SK-N-MC (cell line): ENCODE results near the gene MPPE1.
A peak's percentile ranks its signal among the peaks of the same experiment; 100 is the strongest.
"Not testable (repeated sequence)": the region's sequence is repeated elsewhere in the genome, so short reads cannot be mapped to it uniquely, and the experiment has no call there.

Experiments
- DNase-seq: peaks from one replicate; pipeline ENCODE4 v3.0.0-alpha.2; 2011; ENCODE audit warnings: low read depth, low spot score
- H3K27ac ChIP-seq: fragments of 200-600 bp; sonication (generic); 2 replicates; pipeline ENCODE4 v1.5.1; 2016; ENCODE audit warnings: mixed run types
- H3K36me3 ChIP-seq: fragments of 200-600 bp; sonication (generic); 2 replicates; pipeline ENCODE4 v1.6.1; 2017; ENCODE audit warnings: antibody characterized with exemption, low read length, mixed read lengths; ENCODE audit not compliant: insufficient read depth
- H3K4me3 ChIP-seq: fragments of 200-600 bp; sonication (generic); 2 replicates; pipeline ENCODE4 v1.5.1; 2016
- H3K9ac ChIP-seq: fragments of 200-600 bp; sonication (generic); 2 replicates; pipeline ENCODE4 v1.8.0; 2017; ENCODE audit warnings: mixed run types, mixed read lengths; ENCODE audit not compliant: insufficient read length
- H3K9me3 ChIP-seq: fragments of 200-600 bp; sonication (generic); 2 replicates; pipeline ENCODE4 v1.6.1; 2017; ENCODE audit warnings: low read depth, mild to moderate bottlenecking, antibody characterized with exemption, low read length, moderate library complexity, mixed read lengths
- EZH2 ChIP-seq: fragments of 200-600 bp; sonication (generic); IDR thresholded peaks from one replicate; pipeline ENCODE4 v1.6.1; 2017; ENCODE audit warnings: antibody characterized with exemption
- FOXP2 ChIP-seq: optimal IDR thresholded peaks from 2 replicates; pipeline ENCODE3; 2011; ENCODE audit warnings: mild to moderate bottlenecking, moderate library complexity; ENCODE audit not compliant: insufficient read depth; ENCODE audit errors: extremely low read length, control extremely low read depth
- POLR2AphosphoS5 ChIP-seq: IDR thresholded peaks from 2 replicates; pipeline ENCODE4 v1.6.1; 2012; ENCODE audit warnings: mild to moderate bottlenecking, low read depth, low read length, borderline replicate concordance

MPPE1 gene

GRCh38 chr18:11906926-11907874 is 917 bp downstream of the MPPE1 start:
- Histone ChIP-seq H3K27ac (no peak overlapping the region), H3K9me3 (no peaks in the 10 kb centered on the region), H3K9ac (peak overlapping the region; percentile 86), H3K36me3 (no peaks in the 10 kb centered on the region), H3K4me3 (peak overlapping the region; percentile 97)
- DNase-seq: no peak
- no peak for TF ChIP-seq POLR2AphosphoS5
- no peak for TF ChIP-seq FOXP2
- TF ChIP-seq EZH2: no peak

- no peak overlapping the region for H3K27ac ChIP-seq
- no peak for DNase-seq
- H3K36me3 ChIP-seq: no peaks in the 10 kb centered on the region
- H3K9me3 ChIP-seq: no peaks in the 10 kb centered on the region
- H3K9ac ChIP-seq: no peak overlapping the region
- TF ChIP-seq POLR2AphosphoS5 (no peak), EZH2 (no peak), FOXP2 (no peak)
- no peak overlapping the region for H3K4me3 ChIP-seq
Measured at GRCh38 chr18:11906176-11906575, 1.9 kb downstream of the MPPE1 start.

- no peak overlapping the region for H3K4me3 ChIP-seq
- TF ChIP-seq EZH2 (no peak), POLR2AphosphoS5 (no peak), FOXP2 (no peak)
- no peak overlapping the region for H3K27ac ChIP-seq
- no peak overlapping the region for H3K9ac ChIP-seq
- H3K36me3 ChIP-seq: no peaks in the 10 kb centered on the region
- H3K9me3 ChIP-seq: no peaks in the 10 kb centered on the region
- DNase-seq: no peak
Measured at GRCh38 chr18:11905613-11906012, 2.5 kb downstream of the MPPE1 start.

- no peaks in the 10 kb centered on the region for H3K9me3 ChIP-seq
- no peak overlapping the region for H3K4me3 ChIP-seq
- DNase-seq: no peak
- TF ChIP-seq EZH2: no peak
- no peak for TF ChIP-seq POLR2AphosphoS5
- no peak for TF ChIP-seq FOXP2
- no peak overlapping the region for H3K27ac ChIP-seq
- no peak overlapping the region for H3K9ac ChIP-seq
- H3K36me3 ChIP-seq: no peaks in the 10 kb centered on the region
Measured at GRCh38 chr18:11902522-11903292, 5.4 kb downstream of the MPPE1 start.

- Histone ChIP-seq H3K27ac (no peak overlapping the region), H3K9me3 (no peaks in the 10 kb centered on the region), H3K9ac (no peak overlapping the region), H3K36me3 (no peaks in the 10 kb centered on the region), H3K4me3 (no peak overlapping the region)
- no peak for TF ChIP-seq EZH2
- DNase-seq: no peak
Measured at GRCh38 chr18:11901826-11902438, 6.2 kb downstream of the MPPE1 start.

GRCh38 chr18:11899063-11899462 is 9.1 kb downstream of the MPPE1 start:
- TF ChIP-seq EZH2: no peak
- Histone ChIP-seq H3K9me3 (no peaks in the 10 kb centered on the region), H3K9ac (no peak overlapping the region), H3K27ac (no peak overlapping the region), H3K36me3 (no peaks in the 10 kb centered on the region), H3K4me3 (no peak overlapping the region)
- no peak for DNase-seq

GRCh38 chr18:11897781-11898180 is 10.3 kb downstream of the MPPE1 start:
- Histone ChIP-seq H3K4me3 (no peak overlapping the region), H3K36me3 (no peaks in the 10 kb centered on the region), H3K9ac (no peak overlapping the region), H3K27ac (no peak overlapping the region), H3K9me3 (no peaks in the 10 kb centered on the region)
- TF ChIP-seq EZH2 (no peak), POLR2AphosphoS5 (no peak), FOXP2 (no peak)
- no peak for DNase-seq

- H3K9ac ChIP-seq, H3K9me3 ChIP-seq, H3K4me3 ChIP-seq, DNase-seq, H3K27ac ChIP-seq, H3K36me3 ChIP-seq: not testable (repeated sequence)
Measured at GRCh38 chr18:11892438-11892837, 15.7 kb downstream of the MPPE1 start.
